Astrocyte (in vitro differentiated cells and primary cell): Measurements from ENCODE around the gene THRA. TPM values are rescaled to one million over a fixed set of nuclear protein-coding genes. Genes with fewer than 3 reads are reported as not detected.

Experiments used
- DNase-seq: peaks from one replicate; pipeline ENCODE4 v3.0.0-alpha.2; 2010; ENCODE audit warnings: low read depth
- FAIRE-seq: peaks from 2 replicates; lab custom pipeline; 2011; peaks lifted over from hg19 to GRCh38; lab: Jason Lieb, UNC
- H2AFZ ChIP-seq: 2 replicates; pipeline ENCODE4 v1.6.0; 2012; ENCODE audit warnings: low read depth, low read length, inconsistent platforms
- H3K27ac ChIP-seq: 2 replicates; pipeline ENCODE4 v1.5.1; 2011; ENCODE audit warnings: low read depth, low read length, inconsistent platforms
- H3K27me3 ChIP-seq: 2 replicates; pipeline ENCODE4 v1.6.0; 2011; ENCODE audit warnings: low read length, inconsistent platforms; ENCODE audit not compliant: insufficient read depth
- H3K36me3 ChIP-seq: 2 replicates; pipeline ENCODE4 v1.5.1; 2011; ENCODE audit warnings: low read length, inconsistent platforms; ENCODE audit not compliant: insufficient read depth
- H3K4me1 ChIP-seq: 2 replicates; pipeline ENCODE4 v1.5.1; 2011; ENCODE audit warnings: low read length, inconsistent platforms; ENCODE audit not compliant: insufficient read depth
- H3K4me2 ChIP-seq: 2 replicates; pipeline ENCODE4 v1.6.0; 2012; ENCODE audit warnings: low read length, inconsistent platforms
- H3K4me3 ChIP-seq: 2 replicates; pipeline ENCODE4 v1.5.1; 2011; ENCODE audit warnings: low read depth, mild to moderate bottlenecking, low read length, inconsistent platforms; ENCODE audit not compliant: insufficient read depth
- H3K79me2 ChIP-seq: 2 replicates; pipeline ENCODE4 v1.6.0; 2012; ENCODE audit warnings: mild to moderate bottlenecking, low read length, inconsistent platforms; ENCODE audit not compliant: insufficient read depth
- H3K9ac ChIP-seq: 2 replicates; pipeline ENCODE4 v1.6.0; 2012; ENCODE audit warnings: mild to moderate bottlenecking, low read length, inconsistent platforms
- H3K9me3 ChIP-seq: 2 replicates; pipeline ENCODE4 v1.5.1; 2012; ENCODE audit warnings: low read depth, mild to moderate bottlenecking, low read length, inconsistent platforms; ENCODE audit not compliant: insufficient read depth
- H4K20me1 ChIP-seq: 2 replicates; pipeline ENCODE4 v1.6.0; 2012; ENCODE audit warnings: low read length, inconsistent platforms; ENCODE audit not compliant: insufficient read depth
- H3K27ac Mint-ChIP-seq: one replicate; pipeline ENCODE4 v1.8.0; 2021; ENCODE audit warnings: mild to moderate bottlenecking, mixed read lengths; ENCODE audit not compliant: unreplicated experiment
- H3K27me3 Mint-ChIP-seq: one replicate; pipeline ENCODE4 v1.8.0; 2021; ENCODE audit warnings: low read depth, mixed read lengths; ENCODE audit not compliant: unreplicated experiment
- H3K36me3 Mint-ChIP-seq: one replicate; pipeline ENCODE4 v1.8.0; 2021; ENCODE audit warnings: low read depth, mixed read lengths; ENCODE audit not compliant: unreplicated experiment
- H3K4me1 Mint-ChIP-seq: one replicate; pipeline ENCODE4 v1.8.0; 2021; ENCODE audit warnings: low read depth, mixed read lengths; ENCODE audit not compliant: unreplicated experiment
- H3K4me3 Mint-ChIP-seq: one replicate; pipeline ENCODE4 v1.8.0; 2021; ENCODE audit warnings: mild to moderate bottlenecking, moderate library complexity, mixed read lengths; ENCODE audit not compliant: unreplicated experiment
- H3K9me3 Mint-ChIP-seq: one replicate; pipeline ENCODE4 v1.8.0; 2021; ENCODE audit warnings: mild to moderate bottlenecking, mixed read lengths; ENCODE audit not compliant: unreplicated experiment
- CTCF ChIP-seq: IDR thresholded peaks from 2 replicates; pipeline ENCODE4 v1.5.1; 2011; ENCODE audit warnings: low read depth, mild to moderate bottlenecking, inconsistent platforms, low read length, moderate library complexity; ENCODE audit not compliant: insufficient read depth
- EZH2 ChIP-seq: IDR thresholded peaks from 2 replicates; pipeline ENCODE4 v1.6.1; 2012; ENCODE audit warnings: mild to moderate bottlenecking, low read length, inconsistent platforms; ENCODE audit not compliant: insufficient read depth
- total RNA-seq: library from RNA; stranded (reverse); gene quantifications from 2 replicates; pipeline ENCODE4 v1.2.1, GENCODE V29; 2021

The THRA gene
- total RNA-seq, 1 donor from 2014 or later = 16.7 TPM

- no peak overlapping the region for H3K27ac Mint-ChIP-seq
- H3K4me3 ChIP-seq = no peak overlapping the region
- no peak for FAIRE-seq
These were observed 3.2 kb downstream of the THRA start for GRCh38 chr17:40065769-40066510.

GRCh38 chr17:40067710-40068109 lies 4.9 kb downstream of the THRA start:
- H3K4me3 Mint-ChIP-seq = no peak overlapping the region
- H3K9me3 Mint-ChIP-seq = no peaks in the 10 kb centered on the region
- Histone ChIP-seq H3K4me2 (no peak overlapping the region), H4K20me1 (peaks cover 23% of the 10 kb centered on the region), H3K9ac (no peak overlapping the region), H3K79me2 (peaks cover 44% of the 10 kb centered on the region), H3K9me3 (no peaks in the 10 kb centered on the region), H3K36me3 (no peaks in the 10 kb centered on the region), H3K4me3 (no peak overlapping the region), H3K4me1 (peaks cover 69% of the 10 kb centered on the region), H3K27ac (no peak overlapping the region), H2AFZ (no peak overlapping the region), H3K27me3 (no peaks in the 10 kb centered on the region)
- TF ChIP-seq EZH2 = no peak
- TF ChIP-seq CTCF = no peak
- H3K36me3 Mint-ChIP-seq = peaks cover 3% of the 10 kb centered on the region
- H3K4me1 Mint-ChIP-seq = peaks cover 48% of the 10 kb centered on the region
- no peak for FAIRE-seq
- peaks cover 2% of the 10 kb centered on the region for H3K27me3 Mint-ChIP-seq
- H3K27ac Mint-ChIP-seq = peak overlapping the region; percentile 55
- no peak for DNase-seq

More at GRCh38 chr17:40065769-40066510, 3.2 kb downstream of the THRA start:
- TF ChIP-seq CTCF = no peak
- no peak for TF ChIP-seq EZH2
- Histone ChIP-seq H3K79me2 (peaks cover 42% of the 10 kb centered on the region), H4K20me1 (peaks cover 23% of the 10 kb centered on the region), H3K9me3 (no peaks in the 10 kb centered on the region), H3K4me2 (peak overlapping the region; percentile 94), H3K27ac (no peak overlapping the region), H2AFZ (no peak overlapping the region), H3K36me3 (no peaks in the 10 kb centered on the region), H3K27me3 (peaks cover 5% of the 10 kb centered on the region), H3K9ac (no peak overlapping the region), H3K4me1 (peaks cover 54% of the 10 kb centered on the region)
- Mint-ChIP-seq H3K27me3 (peaks cover 10% of the 10 kb centered on the region), H3K9me3 (no peaks in the 10 kb centered on the region), H3K36me3 (peaks cover 3% of the 10 kb centered on the region), H3K4me1 (peaks cover 45% of the 10 kb centered on the region), H3K4me3 (no peak overlapping the region)
- no peak for DNase-seq

- peaks cover 25% of the 10 kb centered on the region for H4K20me1 ChIP-seq
- peak overlapping the region; percentile 37 for H3K9ac ChIP-seq
- peak overlapping the region; percentile 75 for H2AFZ ChIP-seq
- H3K4me3 Mint-ChIP-seq = no peak overlapping the region
- peaks cover 2% of the 10 kb centered on the region for H3K27me3 Mint-ChIP-seq
- H3K27ac Mint-ChIP-seq = no peak overlapping the region
- peak overlapping the region; percentile 83 for H3K4me2 ChIP-seq
- TF ChIP-seq EZH2 (no peak), CTCF (no peak)
- peak overlapping the region; percentile 40 for H3K4me3 ChIP-seq
- H3K27me3 ChIP-seq = no peaks in the 10 kb centered on the region
- FAIRE-seq = no peak
- DNase-seq = no peak
- H3K27ac ChIP-seq = peak overlapping the region; percentile 16
- H3K36me3 Mint-ChIP-seq = peaks cover 3% of the 10 kb centered on the region
- peaks cover 44% of the 10 kb centered on the region for H3K79me2 ChIP-seq
- H3K4me1 ChIP-seq = peaks cover 69% of the 10 kb centered on the region
- H3K4me1 Mint-ChIP-seq = peaks cover 51% of the 10 kb centered on the region
- no peaks in the 10 kb centered on the region for H3K36me3 ChIP-seq
- H3K9me3 ChIP-seq = no peaks in the 10 kb centered on the region
- no peaks in the 10 kb centered on the region for H3K9me3 Mint-ChIP-seq
These were observed 5.4 kb downstream of the THRA start for GRCh38 chr17:40068129-40068581.
